ENCODE results near the gene STXBP1. TPM values are rescaled to one million over a fixed set of nuclear protein-coding genes. Genes with fewer than 3 reads are reported as not detected.
A peak's percentile ranks its signal among the peaks of the same experiment; 100 is the strongest.

Gene STXBP1
- total RNA-seq, 4 donors from 2014 or later: 4.7 to 36.1 (median 12.2) TPM

- Histone ChIP-seq H3K36me3 (peaks cover 0 to 81% (median 5%) of the 10 kb centered on the region in 3 donors), H3K27me3 (no peaks in the 10 kb centered on the region)
- WGBS, 2 donors: 84 to 90% methylated on average over 6 of the region's 7 CpGs
Observed at GRCh38 chr9:127664324-127664677, 52.2 kb downstream of the STXBP1 start.

DNA sequence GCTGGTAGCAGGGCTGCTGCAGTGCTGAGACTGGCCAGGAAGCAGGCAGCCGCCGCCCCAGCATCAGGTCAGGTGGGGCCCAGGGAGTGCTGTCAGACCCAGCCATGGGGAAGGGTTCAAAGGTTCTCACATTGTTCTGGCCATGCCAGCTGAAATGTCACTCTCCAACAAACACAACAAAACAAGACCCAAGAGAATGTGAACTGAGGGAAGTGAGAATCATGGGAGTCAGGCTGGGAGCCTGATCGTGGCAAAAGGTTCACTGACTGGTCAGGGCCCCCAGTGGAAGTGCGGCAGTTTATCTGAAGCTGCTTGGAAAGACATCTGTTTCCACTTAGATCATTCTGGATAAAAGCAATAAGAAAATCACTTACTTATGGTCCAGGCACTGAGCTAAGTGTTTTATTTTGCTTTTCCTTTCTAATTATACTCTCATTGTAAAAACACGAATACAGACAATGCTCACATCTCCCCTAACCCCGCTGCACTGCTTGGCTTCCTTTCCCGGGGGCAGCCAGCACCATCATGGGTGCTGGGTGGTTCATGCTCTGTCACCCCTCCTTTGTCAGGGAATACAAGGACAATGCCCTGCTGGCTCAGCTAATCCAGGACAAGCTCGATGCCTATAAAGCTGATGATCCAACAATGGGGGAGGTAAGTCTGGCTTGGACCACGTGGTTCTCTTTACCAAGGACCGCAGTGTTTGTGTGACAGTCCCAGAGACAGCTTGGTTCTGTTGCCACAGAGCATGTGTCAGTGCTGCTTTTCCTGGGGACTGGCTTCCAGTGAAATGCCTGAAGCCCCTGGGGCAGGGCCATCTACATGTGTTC, 52.8 kb downstream of the STXBP1 start:
- H3K4me3 ChIP-seq: no peak overlapping the region
- TF ChIP-seq, protein P1, sequence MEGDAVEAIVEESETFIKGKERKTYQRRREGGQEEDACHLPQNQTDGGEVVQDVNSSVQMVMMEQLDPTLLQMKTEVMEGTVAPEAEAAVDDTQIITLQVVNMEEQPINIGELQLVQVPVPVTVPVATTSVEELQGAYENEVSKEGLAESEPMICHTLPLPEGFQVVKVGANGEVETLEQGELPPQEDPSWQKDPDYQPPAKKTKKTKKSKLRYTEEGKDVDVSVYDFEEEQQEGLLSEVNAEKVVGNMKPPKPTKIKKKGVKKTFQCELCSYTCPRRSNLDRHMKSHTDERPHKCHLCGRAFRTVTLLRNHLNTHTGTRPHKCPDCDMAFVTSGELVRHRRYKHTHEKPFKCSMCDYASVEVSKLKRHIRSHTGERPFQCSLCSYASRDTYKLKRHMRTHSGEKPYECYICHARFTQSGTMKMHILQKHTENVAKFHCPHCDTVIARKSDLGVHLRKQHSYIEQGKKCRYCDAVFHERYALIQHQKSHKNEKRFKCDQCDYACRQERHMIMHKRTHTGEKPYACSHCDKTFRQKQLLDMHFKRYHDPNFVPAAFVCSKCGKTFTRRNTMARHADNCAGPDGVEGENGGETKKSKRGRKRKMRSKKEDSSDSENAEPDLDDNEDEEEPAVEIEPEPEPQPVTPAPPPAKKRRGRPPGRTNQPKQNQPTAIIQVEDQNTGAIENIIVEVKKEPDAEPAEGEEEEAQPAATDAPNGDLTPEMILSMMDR (IDR thresholded peaks at IDR 0.05): no peak
- TF ChIP-seq POLR2A (IDR thresholded peaks at IDR 0.05): no peak
- peaks cover 0 to 80% (median 5%) of the 10 kb centered on the region in 3 donors for H3K36me3 ChIP-seq
- 56 to 75% methylated on average over 5 to 10 of the region's 10 CpGs for WGBS, 2 donors
- intact Hi-C loops (cut with DNase I): no loop called here
- no peak for DNase-seq
- no peaks in the 10 kb centered on the region for H3K9me3 ChIP-seq
- H3K27me3 ChIP-seq: no peaks in the 10 kb centered on the region
- peaks cover 0 to 12% (median 0%) of the 10 kb centered on the region in 3 donors for H3K4me1 ChIP-seq
- H3K27ac ChIP-seq: peak overlapping the region in 3 of 4 donors; percentile 18 to 32 (median 22)

More at GRCh38 chr9:127664324-127664677, 52.2 kb downstream of the STXBP1 start:
- no peak for DNase-seq
- intact Hi-C loops (cut with DNase I): no loop called here
- TF ChIP-seq, protein P1 (IDR thresholded peaks at IDR 0.05): no peak
- no peak for TF ChIP-seq POLR2A (IDR thresholded peaks at IDR 0.05)
- H3K4me3 ChIP-seq: no peak overlapping the region
- H3K9me3 ChIP-seq: no peaks in the 10 kb centered on the region
- peaks cover 0 to 12% (median 0%) of the 10 kb centered on the region in 3 donors for H3K4me1 ChIP-seq
- peak overlapping the region in 3 of 4 donors; percentile 18 to 32 (median 22) for H3K27ac ChIP-seq

DNA sequence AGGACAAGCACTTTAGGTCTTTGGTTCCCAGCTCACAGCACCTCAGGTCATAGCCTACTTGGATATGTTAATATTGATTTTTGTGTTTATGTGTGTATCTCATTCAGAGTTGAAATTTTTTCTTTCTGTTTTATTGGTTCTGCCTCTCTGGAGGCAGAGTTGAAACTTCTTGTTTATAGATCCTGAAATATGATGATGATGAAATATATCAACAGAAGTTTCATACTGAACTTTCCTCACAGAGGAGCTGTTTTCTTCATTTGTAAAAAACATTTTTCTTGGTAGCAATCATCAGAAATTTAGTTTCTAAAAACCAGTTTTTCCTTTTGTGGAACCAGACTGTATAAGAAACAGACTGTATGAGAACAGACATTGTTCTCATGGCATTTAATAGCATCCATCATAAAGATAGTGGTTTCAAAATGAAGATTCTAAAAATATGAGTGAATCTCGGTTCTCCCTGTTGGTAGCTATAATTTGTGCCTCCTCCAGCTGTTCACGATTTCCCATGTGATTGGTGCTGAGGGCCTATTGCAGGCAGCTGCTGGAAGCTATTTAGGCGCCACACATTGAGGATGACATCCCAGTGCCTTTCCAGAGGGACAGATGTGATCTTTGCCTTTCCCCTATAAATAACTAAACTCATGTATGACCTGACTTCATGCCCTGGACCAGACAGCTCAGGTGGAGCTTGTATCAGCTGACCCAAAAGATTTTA, 55.2 kb downstream of the STXBP1 start:
- no peaks in the 10 kb centered on the region for H3K27me3 ChIP-seq
- 68 to 72% methylated on average over 3 of the region's 3 CpGs for WGBS, 2 donors
- no peaks in the 10 kb centered on the region for H3K9me3 ChIP-seq
- DNase-seq: no peak
- peaks cover 0 to 81% (median under 1%) of the 10 kb centered on the region in 3 donors for H3K36me3 ChIP-seq
- TF ChIP-seq POLR2A (IDR thresholded peaks at IDR 0.05): no peak
- TF ChIP-seq, protein P1 (IDR thresholded peaks at IDR 0.05): no peak
- peaks cover 0 to 12% (median 0%) of the 10 kb centered on the region in 3 donors for H3K4me1 ChIP-seq
- peak overlapping the region in 2 of 4 donors; percentile 27 to 29 for H3K27ac ChIP-seq
- intact Hi-C loops (cut with DNase I): no loop called here
- no peak overlapping the region for H3K4me3 ChIP-seq

DNA sequence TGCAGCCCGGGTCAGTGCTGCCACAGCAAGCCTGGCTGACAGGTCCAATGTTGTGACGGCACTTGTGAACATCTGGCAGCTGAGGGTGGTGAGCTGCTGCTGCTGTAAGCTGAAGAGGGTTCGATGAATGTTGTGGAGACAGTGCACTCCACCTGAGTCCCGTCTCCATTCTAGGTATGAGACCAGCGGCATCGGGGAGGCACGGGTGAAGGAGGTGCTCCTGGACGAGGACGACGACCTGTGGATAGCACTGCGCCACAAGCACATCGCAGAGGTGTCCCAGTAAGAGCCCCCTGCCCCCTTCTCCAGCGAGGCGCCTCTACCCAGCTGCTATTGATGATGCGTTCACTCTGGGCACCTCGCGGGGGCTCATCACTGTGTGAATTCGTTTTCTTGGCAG, 55.8 kb downstream of the STXBP1 start:
- Histone ChIP-seq H3K9me3 (no peaks in the 10 kb centered on the region), H3K4me1 (peaks cover 0 to 12% (median 0%) of the 10 kb centered on the region in 3 donors), H3K27ac (peak overlapping the region in 2 of 4 donors; percentile 27 to 29), H3K36me3 (peaks cover 0 to 81% (median 5%) of the 10 kb centered on the region in 3 donors), H3K27me3 (no peaks in the 10 kb centered on the region), H3K4me3 (no peak overlapping the region)
- intact Hi-C loops (cut with DNase I): no loop called here
- TF ChIP-seq, protein P1 (IDR thresholded peaks at IDR 0.05): no peak
- TF ChIP-seq POLR2A (IDR thresholded peaks at IDR 0.05): no peak
- DNase-seq: no peak
- 76 to 95% methylated on average over 11 to 16 of the region's 18 CpGs for WGBS, 2 donors

DNA sequence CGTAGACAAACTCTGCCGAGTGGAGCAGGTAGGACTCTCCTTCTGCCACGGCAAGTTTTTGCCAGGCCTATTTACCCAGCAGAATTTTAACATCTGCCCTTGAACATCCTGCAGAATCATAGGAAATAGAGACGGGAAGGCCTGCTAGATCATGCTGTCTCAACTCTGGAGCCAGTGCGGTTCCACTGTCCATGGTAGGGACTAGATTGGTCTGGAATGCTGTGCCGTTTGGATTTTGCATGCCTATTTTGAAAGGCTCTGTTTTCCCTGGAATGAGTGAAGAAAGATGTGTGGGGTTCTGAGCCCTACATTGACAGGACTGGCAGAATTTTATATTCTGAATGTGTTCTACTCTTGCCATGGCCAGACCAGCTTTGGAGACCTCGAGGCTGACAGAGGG, 61.2 kb downstream of the STXBP1 start:
- H3K27ac ChIP-seq: no peak overlapping the region
- H3K9me3 ChIP-seq: no peaks in the 10 kb centered on the region
- no peaks in the 10 kb centered on the region for H3K4me1 ChIP-seq
- WGBS, 2 donors: 89 to 91% methylated on average over 6 of the region's 7 CpGs
- no peaks in the 10 kb centered on the region for H3K27me3 ChIP-seq
- H3K36me3 ChIP-seq: peaks cover under 1 to 83% (median 13%) of the 10 kb centered on the region in 3 donors
- no peak for DNase-seq
- H3K4me3 ChIP-seq: no peak overlapping the region
- intact Hi-C loops (cut with DNase I): no loop called here
- no peak for TF ChIP-seq POLR2A (IDR thresholded peaks at IDR 0.05)
- TF ChIP-seq, protein P1 (IDR thresholded peaks at IDR 0.05): no peak

Data from esophagus squamous epithelium (tissue), 5 donors.